ENCODE results near the gene CEP57L1. TPM values are rescaled to one million over a fixed set of nuclear protein-coding genes. Genes with fewer than 3 reads are reported as not detected.

Gene CEP57L1
- total RNA-seq, 1 experiment from 2014 or later, result 13.2 TPM

DNA sequence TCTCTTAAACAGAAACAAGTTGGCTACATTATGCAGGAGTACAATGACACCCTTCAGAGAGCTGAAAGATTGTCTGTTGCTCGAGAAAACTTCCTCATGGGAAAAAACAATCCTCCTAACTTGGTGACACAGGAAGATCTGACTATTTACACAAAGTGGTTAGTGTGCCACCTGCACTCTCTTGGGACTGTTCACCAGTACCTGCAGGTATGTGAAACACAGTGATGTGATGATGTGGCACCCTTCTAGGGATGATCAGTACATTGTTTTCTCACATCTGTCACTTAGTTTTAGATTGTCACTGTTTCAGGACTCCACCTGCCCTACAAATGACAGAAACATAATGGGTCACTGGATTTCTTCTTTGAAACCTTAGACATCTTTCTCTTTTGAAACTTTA, 101.8 kb downstream of the CEP57L1 start:
- BruUV-seq (replicated peaks), result no TSS peak
- TF ChIP-seq, protein P1, sequence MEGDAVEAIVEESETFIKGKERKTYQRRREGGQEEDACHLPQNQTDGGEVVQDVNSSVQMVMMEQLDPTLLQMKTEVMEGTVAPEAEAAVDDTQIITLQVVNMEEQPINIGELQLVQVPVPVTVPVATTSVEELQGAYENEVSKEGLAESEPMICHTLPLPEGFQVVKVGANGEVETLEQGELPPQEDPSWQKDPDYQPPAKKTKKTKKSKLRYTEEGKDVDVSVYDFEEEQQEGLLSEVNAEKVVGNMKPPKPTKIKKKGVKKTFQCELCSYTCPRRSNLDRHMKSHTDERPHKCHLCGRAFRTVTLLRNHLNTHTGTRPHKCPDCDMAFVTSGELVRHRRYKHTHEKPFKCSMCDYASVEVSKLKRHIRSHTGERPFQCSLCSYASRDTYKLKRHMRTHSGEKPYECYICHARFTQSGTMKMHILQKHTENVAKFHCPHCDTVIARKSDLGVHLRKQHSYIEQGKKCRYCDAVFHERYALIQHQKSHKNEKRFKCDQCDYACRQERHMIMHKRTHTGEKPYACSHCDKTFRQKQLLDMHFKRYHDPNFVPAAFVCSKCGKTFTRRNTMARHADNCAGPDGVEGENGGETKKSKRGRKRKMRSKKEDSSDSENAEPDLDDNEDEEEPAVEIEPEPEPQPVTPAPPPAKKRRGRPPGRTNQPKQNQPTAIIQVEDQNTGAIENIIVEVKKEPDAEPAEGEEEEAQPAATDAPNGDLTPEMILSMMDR (IDR thresholded peaks at IDR 0.05; ENCODE audit: unreplicated experiment), result no peak
- DNase-seq, result no peak
- H3K4me1 Mint-ChIP-seq (ENCODE audit: low read depth, unreplicated experiment), result no peaks in the 10 kb centered on the region
- H3K27me3 Mint-ChIP-seq (ENCODE audit: unreplicated experiment), result no peaks in the 10 kb centered on the region
- H3K27ac Mint-ChIP-seq (ENCODE audit: unreplicated experiment), result no peak overlapping the region
- intact Hi-C loops (cut with micrococcal nuclease; ENCODE audit: unreplicated experiment), result no loop called here
- no peaks in the 10 kb centered on the region for H3K9me3 Mint-ChIP-seq (ENCODE audit: low read depth, unreplicated experiment)
- H3K36me3 Mint-ChIP-seq (ENCODE audit: insufficient read depth, unreplicated experiment), result no peaks in the 10 kb centered on the region
- no peak overlapping the region for H3K4me3 Mint-ChIP-seq (ENCODE audit: low read depth, unreplicated experiment)
- CTCF ChIA-PET, result interaction anchor here (1.0 to 2.1 kb wide), 2 partner anchors 9 to 187 kb away, joined by 3 to 7 read pairs; no protein-coding TSS in a partner anchor

DNA sequence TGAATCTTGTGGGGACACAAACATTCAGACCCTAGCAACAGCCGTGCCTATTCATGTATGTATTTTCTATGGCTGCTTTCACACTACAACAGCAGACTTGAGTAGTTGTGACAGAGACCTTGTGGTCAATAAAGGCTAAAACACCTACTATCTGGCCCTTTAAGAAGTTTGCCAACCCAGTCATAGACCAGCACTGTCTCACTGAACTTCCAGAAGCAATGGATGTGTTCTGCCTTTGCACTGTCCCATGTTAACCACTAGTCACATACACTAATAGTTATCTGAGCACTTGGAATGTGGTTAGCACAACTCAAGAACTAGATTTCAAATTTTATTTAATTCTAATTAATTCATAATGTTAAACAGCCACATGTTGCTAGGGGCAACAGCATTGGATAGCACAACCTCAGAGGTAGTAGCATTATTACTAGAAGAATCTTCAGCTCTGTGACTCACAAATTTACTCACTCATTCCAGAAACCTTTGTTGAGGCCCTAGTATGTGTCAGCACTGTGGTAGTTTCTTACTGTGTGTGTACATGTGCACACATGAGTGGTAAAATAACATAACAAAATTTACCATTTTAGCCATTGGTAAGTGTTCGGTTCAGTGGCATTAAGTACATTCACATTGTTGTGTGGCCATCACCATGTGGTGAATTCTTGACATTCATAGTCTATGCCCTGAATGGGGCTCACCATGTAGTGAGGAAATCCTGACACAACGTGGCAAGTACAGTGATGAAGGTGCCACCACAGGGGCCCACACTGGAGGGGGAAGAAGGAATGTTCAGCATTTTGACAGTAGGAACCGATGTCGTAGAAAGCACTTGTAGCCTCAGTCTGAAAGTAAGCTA, 107.3 kb downstream of the CEP57L1 start:
- Mint-ChIP-seq H3K4me3 (ENCODE audit: low read depth, unreplicated experiment) (no peak overlapping the region), H3K9me3 (ENCODE audit: low read depth, unreplicated experiment) (no peaks in the 10 kb centered on the region), H3K36me3 (ENCODE audit: insufficient read depth, unreplicated experiment) (no peaks in the 10 kb centered on the region), H3K27me3 (ENCODE audit: unreplicated experiment) (no peaks in the 10 kb centered on the region), H3K27ac (ENCODE audit: unreplicated experiment) (no peak overlapping the region), H3K4me1 (ENCODE audit: low read depth, unreplicated experiment) (no peaks in the 10 kb centered on the region)
- DNase-seq, result no peak
- intact Hi-C loops (cut with micrococcal nuclease; ENCODE audit: unreplicated experiment), result no loop called here
- TF ChIP-seq, protein P1 (IDR thresholded peaks at IDR 0.05; ENCODE audit: unreplicated experiment), result no peak
- CTCF ChIA-PET, result no interaction called here
- BruUV-seq (replicated peaks), result no TSS peak

DNA sequence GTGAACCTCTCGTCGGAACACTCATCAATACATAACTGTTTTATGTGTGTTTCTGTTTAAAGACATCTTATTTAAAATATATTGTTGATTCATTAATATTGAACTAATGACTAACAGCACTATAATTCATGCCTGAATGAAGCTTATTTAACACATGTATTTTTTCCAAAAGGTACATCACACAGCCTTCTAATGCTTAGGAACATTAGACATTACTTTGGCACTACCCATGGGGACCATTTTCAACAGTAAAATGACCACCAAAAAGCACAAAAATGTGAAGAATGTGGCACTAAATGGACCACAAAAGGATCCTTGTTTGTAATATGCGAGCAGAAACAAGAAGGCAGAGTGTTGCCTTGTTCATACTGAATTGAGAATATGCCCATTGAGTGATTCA, 109.2 kb downstream of the CEP57L1 start:
- no peak for DNase-seq
- Mint-ChIP-seq H3K4me3 (ENCODE audit: low read depth, unreplicated experiment) (no peak overlapping the region), H3K9me3 (ENCODE audit: low read depth, unreplicated experiment) (no peaks in the 10 kb centered on the region), H3K4me1 (ENCODE audit: low read depth, unreplicated experiment) (no peaks in the 10 kb centered on the region), H3K36me3 (ENCODE audit: insufficient read depth, unreplicated experiment) (no peaks in the 10 kb centered on the region), H3K27me3 (ENCODE audit: unreplicated experiment) (no peaks in the 10 kb centered on the region), H3K27ac (ENCODE audit: unreplicated experiment) (no peak overlapping the region)
- no TSS peak for BruUV-seq (replicated peaks)
- TF ChIP-seq, protein P1 (IDR thresholded peaks at IDR 0.05; ENCODE audit: unreplicated experiment), result no peak
- CTCF ChIA-PET, result no interaction called here
- intact Hi-C loops (cut with micrococcal nuclease; ENCODE audit: unreplicated experiment), result no loop called here

DNA sequence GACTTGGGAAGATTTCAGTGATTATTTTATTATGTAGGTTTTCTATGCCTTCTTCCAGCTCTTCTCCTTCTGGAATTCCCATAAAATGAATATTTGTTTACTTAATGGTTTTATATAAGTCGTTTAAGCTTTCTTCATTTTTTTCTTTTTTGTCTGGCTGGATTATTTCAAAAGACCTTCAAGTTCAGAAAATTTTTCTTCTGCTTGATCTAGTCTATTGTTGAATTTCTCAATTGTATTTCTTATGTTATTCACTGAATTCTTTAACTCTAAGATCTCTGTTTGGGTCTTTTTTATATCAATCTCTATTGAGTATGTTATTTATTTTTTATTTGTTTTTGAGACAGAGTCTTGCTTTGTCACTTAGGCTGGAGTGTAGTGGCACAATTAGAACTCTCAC, 117.4 kb downstream of the CEP57L1 start:
- intact Hi-C loops (cut with micrococcal nuclease; ENCODE audit: unreplicated experiment), result no loop called here
- H3K4me1 Mint-ChIP-seq (ENCODE audit: low read depth, unreplicated experiment), result no peaks in the 10 kb centered on the region
- H3K27ac Mint-ChIP-seq (ENCODE audit: unreplicated experiment), result no peak overlapping the region
- peaks cover 8% of the 10 kb centered on the region for H3K27me3 Mint-ChIP-seq (ENCODE audit: unreplicated experiment)
- H3K36me3 Mint-ChIP-seq (ENCODE audit: insufficient read depth, unreplicated experiment), result no peaks in the 10 kb centered on the region
- BruUV-seq (replicated peaks), result no TSS peak
- CTCF ChIA-PET, result no interaction called here
- TF ChIP-seq, protein P1 (IDR thresholded peaks at IDR 0.05; ENCODE audit: unreplicated experiment), result no peak
- H3K4me3 Mint-ChIP-seq (ENCODE audit: low read depth, unreplicated experiment), result no peak overlapping the region
- no peaks in the 10 kb centered on the region for H3K9me3 Mint-ChIP-seq (ENCODE audit: low read depth, unreplicated experiment)
- no peak for DNase-seq

Other genes with a start within 250 kb of the CEP57L1 start
- 4.5 and 7.1 TPM in 2 replicates for gene ARMC2, start 247.1 kb upstream of the CEP57L1 start, total RNA-seq (2022)
- gene SESN1, start 661 bp upstream of the CEP57L1 start, total RNA-seq (2022), result 3.9 and 5.9 TPM in 2 replicates

Measured in Calu3 (cell line).